Measurements from ENCODE around the gene SGCD.

The SGCD gene

DNA sequence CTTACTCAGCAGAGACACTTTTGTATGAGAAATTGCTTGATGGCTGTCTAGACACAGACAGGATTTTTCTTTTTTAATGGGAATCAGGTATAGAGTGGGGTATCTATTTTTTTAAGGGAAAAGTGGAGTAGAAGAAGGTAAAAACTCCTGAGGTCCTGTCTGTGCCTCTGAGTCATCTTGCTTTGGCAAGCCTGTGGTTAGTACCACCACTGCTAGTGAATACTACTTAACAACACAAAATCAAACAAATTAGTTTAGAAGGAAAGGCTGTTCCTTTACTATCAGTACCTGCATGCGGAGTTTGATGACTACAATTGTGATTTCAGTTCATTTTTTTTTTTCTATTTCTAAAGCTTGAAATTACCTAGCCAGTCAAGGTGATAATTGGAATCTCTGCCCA, 372.2 kb downstream of the SGCD start:
- FAIRE-seq: no peak
- no peak for DNase-seq (ENCODE audit: insufficient read length, low spot score)
- TF ChIP-seq TAF1 (IDR thresholded peaks at IDR 0.05; ENCODE audit: low read depth, low read length) (no peak), POLR2AphosphoS5 (IDR thresholded peaks at IDR 0.05; ENCODE audit: low read depth, low read length) (no peak), POU2F2 (IDR thresholded peaks at IDR 0.05; ENCODE audit: low read depth, low read length) (no peak), POLR2A (IDR thresholded peaks at IDR 0.05; ENCODE audit: low read depth, low read length) (no peak), SPI1 (IDR thresholded peaks at IDR 0.05; ENCODE audit: low read depth, low read length) (no peak), PAX5 (IDR thresholded peaks at IDR 0.05; ENCODE audit: insufficient read depth, low read length, severe bottlenecking) (no peak)

DNA sequence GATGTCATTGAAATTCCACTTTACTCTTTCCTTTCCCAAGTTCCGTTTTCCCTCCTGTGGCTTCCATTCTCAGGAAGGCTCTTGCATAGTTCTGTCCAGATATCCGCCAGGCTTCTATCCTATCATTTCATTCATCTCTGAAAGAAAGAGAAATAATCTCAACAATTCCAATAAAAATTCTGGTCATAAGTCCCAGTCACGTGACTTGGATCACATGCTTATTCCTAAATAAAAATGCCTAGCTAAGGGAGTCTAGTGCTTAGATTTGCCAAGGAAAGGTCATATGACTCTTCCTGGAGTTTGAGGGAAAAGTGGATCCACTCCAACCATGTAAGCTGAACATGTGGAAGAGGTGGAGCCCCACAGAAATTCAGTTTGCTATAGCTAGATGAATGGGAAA, 377.2 kb downstream of the SGCD start:
- no peak for DNase-seq (ENCODE audit: insufficient read length, low spot score)
- TF ChIP-seq POU2F2 (IDR thresholded peaks at IDR 0.05; ENCODE audit: low read depth, low read length) (no peak), SPI1 (IDR thresholded peaks at IDR 0.05; ENCODE audit: low read depth, low read length) (no peak), POLR2AphosphoS5 (IDR thresholded peaks at IDR 0.05; ENCODE audit: low read depth, low read length) (no peak), PAX5 (IDR thresholded peaks at IDR 0.05; ENCODE audit: insufficient read depth, low read length, severe bottlenecking) (no peak), TAF1 (IDR thresholded peaks at IDR 0.05; ENCODE audit: low read depth, low read length) (no peak), POLR2A (IDR thresholded peaks at IDR 0.05; ENCODE audit: low read depth, low read length) (no peak)
- no peak for FAIRE-seq

- FAIRE-seq (no peak), DNase-seq (ENCODE audit: insufficient read length, low spot score) (no peak)
- TF ChIP-seq POLR2AphosphoS5 (IDR thresholded peaks at IDR 0.05; ENCODE audit: low read depth, low read length) (no peak), TAF1 (IDR thresholded peaks at IDR 0.05; ENCODE audit: low read depth, low read length) (no peak), POLR2A (IDR thresholded peaks at IDR 0.05; ENCODE audit: low read depth, low read length) (no peak), POU2F2 (IDR thresholded peaks at IDR 0.05; ENCODE audit: low read depth, low read length) (no peak), SPI1 (IDR thresholded peaks at IDR 0.05; ENCODE audit: low read depth, low read length) (no peak), PAX5 (IDR thresholded peaks at IDR 0.05; ENCODE audit: insufficient read depth, low read length, severe bottlenecking) (no peak)
These were observed 379.7 kb downstream of the SGCD start for GRCh38 chr5:156706631-156707030.

GRCh38 chr5:156707750-156708149, 380.8 kb downstream of the SGCD start:
- TF ChIP-seq SPI1 (IDR thresholded peaks at IDR 0.05; ENCODE audit: low read depth, low read length) (no peak), POU2F2 (IDR thresholded peaks at IDR 0.05; ENCODE audit: low read depth, low read length) (no peak), POLR2AphosphoS5 (IDR thresholded peaks at IDR 0.05; ENCODE audit: low read depth, low read length) (no peak), PAX5 (IDR thresholded peaks at IDR 0.05; ENCODE audit: insufficient read depth, low read length, severe bottlenecking) (no peak)
- FAIRE-seq: no peak
- DNase-seq (ENCODE audit: insufficient read length, low spot score): no peak

DNA sequence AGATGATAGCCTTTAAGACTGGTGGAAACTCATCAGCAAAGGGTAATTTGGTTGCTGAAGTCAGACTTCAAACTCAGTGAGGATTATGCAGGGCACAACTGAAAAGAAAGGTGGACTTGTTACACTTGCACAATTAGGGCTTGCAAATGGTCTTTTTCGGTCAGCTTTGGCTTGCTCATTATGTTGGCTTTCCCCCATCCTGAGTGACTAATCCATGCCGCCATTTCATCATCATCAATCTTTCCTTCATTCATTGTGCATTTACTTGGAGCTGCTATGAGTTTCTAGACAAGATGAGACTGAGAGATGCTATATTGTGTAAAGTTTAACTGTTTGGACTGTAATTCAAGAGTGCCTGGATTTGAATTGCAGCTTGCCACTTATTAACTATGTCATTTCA, 388.3 kb downstream of the SGCD start:
- DNase-seq (ENCODE audit: insufficient read length, low spot score) (no peak), FAIRE-seq (no peak)
- TF ChIP-seq TAF1 (IDR thresholded peaks at IDR 0.05; ENCODE audit: low read depth, low read length) (no peak), POLR2A (IDR thresholded peaks at IDR 0.05; ENCODE audit: low read depth, low read length) (no peak), PAX5 (IDR thresholded peaks at IDR 0.05; ENCODE audit: insufficient read depth, low read length, severe bottlenecking) (no peak), POU2F2 (IDR thresholded peaks at IDR 0.05; ENCODE audit: low read depth, low read length) (no peak), SPI1 (IDR thresholded peaks at IDR 0.05; ENCODE audit: low read depth, low read length) (no peak), POLR2AphosphoS5 (IDR thresholded peaks at IDR 0.05; ENCODE audit: low read depth, low read length) (no peak)

- TF ChIP-seq PAX5 (IDR thresholded peaks at IDR 0.05; ENCODE audit: insufficient read depth, low read length, severe bottlenecking) (no peak), TAF1 (IDR thresholded peaks at IDR 0.05; ENCODE audit: low read depth, low read length) (no peak), POU2F2 (IDR thresholded peaks at IDR 0.05; ENCODE audit: low read depth, low read length) (no peak), SPI1 (IDR thresholded peaks at IDR 0.05; ENCODE audit: low read depth, low read length) (no peak), POLR2A (IDR thresholded peaks at IDR 0.05; ENCODE audit: low read depth, low read length) (no peak), POLR2AphosphoS5 (IDR thresholded peaks at IDR 0.05; ENCODE audit: low read depth, low read length) (no peak)
- no peak for DNase-seq (ENCODE audit: insufficient read length, low spot score)
- no peak for FAIRE-seq
These were observed 389.8 kb downstream of the SGCD start for GRCh38 chr5:156716591-156717380.

DNA sequence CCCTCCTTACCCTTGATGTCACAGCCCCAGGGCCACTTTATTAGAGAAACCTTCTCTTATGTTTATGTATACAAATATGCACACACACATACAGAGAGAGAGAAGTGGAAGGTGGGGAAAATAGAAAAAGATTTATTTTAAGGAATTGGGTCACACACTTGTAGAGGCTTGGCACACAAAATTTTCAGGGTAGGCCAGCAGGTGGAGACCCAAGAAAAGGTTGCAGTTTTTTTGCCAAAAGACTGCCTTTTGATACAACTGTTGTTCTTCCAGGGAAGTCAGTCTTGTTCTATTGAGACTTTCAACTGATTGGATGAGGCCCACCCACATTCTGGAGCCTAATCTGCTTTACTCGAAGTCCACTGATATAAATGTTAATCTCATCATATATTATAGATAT, 392.0 kb downstream of the SGCD start:
- no peak for FAIRE-seq
- no peak for DNase-seq (ENCODE audit: insufficient read length, low spot score)
- TF ChIP-seq POU2F2 (IDR thresholded peaks at IDR 0.05; ENCODE audit: low read depth, low read length): no peak
- no peak for TF ChIP-seq SPI1 (IDR thresholded peaks at IDR 0.05; ENCODE audit: low read depth, low read length)
- TF ChIP-seq PAX5 (IDR thresholded peaks at IDR 0.05; ENCODE audit: insufficient read depth, low read length, severe bottlenecking): no peak
- no peak for TF ChIP-seq POLR2A (IDR thresholded peaks at IDR 0.05; ENCODE audit: low read depth, low read length)
- TF ChIP-seq POLR2AphosphoS5 (IDR thresholded peaks at IDR 0.05; ENCODE audit: low read depth, low read length): no peak
- no peak for TF ChIP-seq TAF1 (IDR thresholded peaks at IDR 0.05; ENCODE audit: low read depth, low read length)

- FAIRE-seq: no peak
- TF ChIP-seq TAF1 (IDR thresholded peaks at IDR 0.05; ENCODE audit: low read depth, low read length) (no peak), SPI1 (IDR thresholded peaks at IDR 0.05; ENCODE audit: low read depth, low read length) (no peak), PAX5 (IDR thresholded peaks at IDR 0.05; ENCODE audit: insufficient read depth, low read length, severe bottlenecking) (no peak), POLR2A (IDR thresholded peaks at IDR 0.05; ENCODE audit: low read depth, low read length) (no peak), POLR2AphosphoS5 (IDR thresholded peaks at IDR 0.05; ENCODE audit: low read depth, low read length) (no peak), POU2F2 (IDR thresholded peaks at IDR 0.05; ENCODE audit: low read depth, low read length) (no peak)
- DNase-seq (ENCODE audit: insufficient read length, low spot score): no peak
These were observed 395.4 kb downstream of the SGCD start for GRCh38 chr5:156722358-156722757.

- DNase-seq (ENCODE audit: insufficient read length, low spot score) (no peak), FAIRE-seq (no peak)
- no peak for TF ChIP-seq POLR2A (IDR thresholded peaks at IDR 0.05; ENCODE audit: low read depth, low read length)
These were observed 408.5 kb downstream of the SGCD start for GRCh38 chr5:156735477-156735876.

DNA sequence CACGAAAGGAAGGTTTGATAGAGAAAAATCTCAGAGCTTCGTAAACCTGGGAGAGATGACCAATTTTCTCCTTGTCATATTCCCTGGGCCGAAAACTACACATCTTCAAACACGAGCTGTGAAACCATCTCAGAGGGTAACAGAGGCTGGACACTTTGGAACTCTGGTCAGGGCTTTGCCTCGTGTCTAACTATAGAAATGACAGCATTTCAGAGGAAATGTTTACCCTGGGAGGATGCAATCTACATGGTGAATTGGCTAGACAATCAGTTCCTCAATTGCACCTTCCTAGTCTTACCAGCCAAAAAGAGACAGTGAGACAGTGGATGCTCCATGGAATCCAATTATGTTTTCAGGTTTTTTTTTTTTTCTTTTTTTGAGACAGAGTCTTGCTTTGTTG, 414.6 kb downstream of the SGCD start:
- DNase-seq (ENCODE audit: insufficient read length, low spot score) (no peak), FAIRE-seq (no peak)
- TF ChIP-seq POLR2AphosphoS5 (IDR thresholded peaks at IDR 0.05; ENCODE audit: low read depth, low read length): no peak
- no peak for TF ChIP-seq PAX5 (IDR thresholded peaks at IDR 0.05; ENCODE audit: insufficient read depth, low read length, severe bottlenecking)
- TF ChIP-seq POLR2A (IDR thresholded peaks at IDR 0.05; ENCODE audit: low read depth, low read length): no peak
- TF ChIP-seq TAF1 (IDR thresholded peaks at IDR 0.05; ENCODE audit: low read depth, low read length): no peak
- no peak for TF ChIP-seq POU2F2 (IDR thresholded peaks at IDR 0.05; ENCODE audit: low read depth, low read length)
- no peak for TF ChIP-seq SPI1 (IDR thresholded peaks at IDR 0.05; ENCODE audit: low read depth, low read length)

All from GM12891 (cell line).